Caco-2 (cell line): ENCODE data around the gene SLC16A2. TPM values are rescaled to one million over a fixed set of nuclear protein-coding genes. Genes with fewer than 3 reads are reported as not detected.

Experiments
- BruUV-seq: library from RNA; stranded (reverse); fragments of 400-500 nt; replicated peaks from 2 replicates; lab custom pipeline; 2021; lab: Mats Ljungman, UMichigan
- CTCF ChIA-PET: fragments of 300-600 bp; sonication (Branson Sonifier 250); formaldehyde crosslinking; loops from one replicate; lab custom pipeline; 2022; ENCODE audit warnings: antibody characterized with exemption; lab: Charles Lee
- POLR2A ChIA-PET: fragments of 300-600 bp; sonication (Branson Sonifier 250); formaldehyde crosslinking; loops from one replicate; lab custom pipeline; 2022; ENCODE audit warnings: antibody characterized with exemption; lab: Charles Lee
- DNase-seq, 2 experiments: peaks; one replicate each; pipeline versions ENCODE4 v3.0.0 to v3.0.0-alpha.2; 2020 to 2022
- H3K27me3 ChIP-seq: replicated peaks from 2 replicates; pipeline ENCODE4 v1.6.0; 2011; ENCODE audit warnings: low read length; ENCODE audit not compliant: control insufficient read depth, insufficient read depth
- H3K36me3 ChIP-seq: 2 replicates; pipeline ENCODE4 v1.5.1; 2011; ENCODE audit warnings: low read length; ENCODE audit not compliant: control insufficient read depth, insufficient read depth
- H3K4me1 ChIP-seq: fragments of 250-450 bp; sonication (Bioruptor Pico); 2 replicates; pipeline ENCODE4 v1.5.1; 2020; ENCODE audit warnings: mild to moderate bottlenecking
- H3K4me3 ChIP-seq: 2 replicates; pipeline ENCODE4 v1.5.1; 2011; ENCODE audit warnings: low read depth, mild to moderate bottlenecking, control low read depth, low read length
- H3K9me3 ChIP-seq: fragments of 250-450 bp; sonication (Bioruptor Pico); 2 replicates; pipeline ENCODE4 v1.5.1; 2020; ENCODE audit warnings: mild to moderate bottlenecking, moderate library complexity
- H3K27ac Mint-ChIP-seq: one replicate; pipeline ENCODE4 v1.8.0; 2022; ENCODE audit warnings: mixed read lengths; ENCODE audit not compliant: unreplicated experiment
- H3K27me3 Mint-ChIP-seq: one replicate; pipeline ENCODE4 v1.8.0; 2022; ENCODE audit warnings: mixed read lengths; ENCODE audit not compliant: insufficient read depth, unreplicated experiment
- H3K36me3 Mint-ChIP-seq: one replicate; pipeline ENCODE4 v1.8.0; 2022; ENCODE audit warnings: mild to moderate bottlenecking, mixed read lengths; ENCODE audit not compliant: insufficient read depth, unreplicated experiment
- H3K4me1 Mint-ChIP-seq: one replicate; pipeline ENCODE4 v1.8.0; 2022; ENCODE audit warnings: low read depth, mixed read lengths; ENCODE audit not compliant: unreplicated experiment
- H3K4me3 Mint-ChIP-seq: one replicate; pipeline ENCODE4 v1.8.0; 2022; ENCODE audit warnings: mild to moderate bottlenecking, moderate library complexity, mixed read lengths; ENCODE audit not compliant: unreplicated experiment
- H3K9me3 Mint-ChIP-seq: one replicate; pipeline ENCODE4 v1.8.0; 2022; ENCODE audit warnings: mixed read lengths; ENCODE audit not compliant: unreplicated experiment
- intact Hi-C: fragments of 100-400 bp; cut with micrococcal nuclease; formaldehyde crosslinking; loops from one replicate; pipeline ENCODE4 v1.10.0; 2022; ENCODE audit not compliant: unreplicated experiment
- total RNA-seq: library from RNA; stranded (reverse); gene quantifications from 2 replicates; pipeline ENCODE4 v1.2.3, GENCODE V29; 2022
- TF ChIP-seq, protein P1 (sequence below), 2 experiments: fragments of 200-600 bp in 1 of 2; IDR thresholded peaks; 1 replicate in 1 of 2; 2 replicates in 1 of 2; pipeline versions ENCODE4 v1.5.1 to v1.8.0; 2011 to 2022; ENCODE audit warnings: antibody characterized with exemption in 1 of 2, control low read depth in 1 of 2, inconsistent platforms in 1 of 2, low read depth in 1 of 2, low read length in 1 of 2, mild to moderate bottlenecking in 1 of 2, moderate library complexity in 1 of 2; ENCODE audit not compliant: insufficient read depth in 1 of 2, severe bottlenecking in 1 of 2, unreplicated experiment in 1 of 2

Gene SLC16A2
- total RNA-seq, 1 experiment from 2014 or later: 0.34 TPM

DNA sequence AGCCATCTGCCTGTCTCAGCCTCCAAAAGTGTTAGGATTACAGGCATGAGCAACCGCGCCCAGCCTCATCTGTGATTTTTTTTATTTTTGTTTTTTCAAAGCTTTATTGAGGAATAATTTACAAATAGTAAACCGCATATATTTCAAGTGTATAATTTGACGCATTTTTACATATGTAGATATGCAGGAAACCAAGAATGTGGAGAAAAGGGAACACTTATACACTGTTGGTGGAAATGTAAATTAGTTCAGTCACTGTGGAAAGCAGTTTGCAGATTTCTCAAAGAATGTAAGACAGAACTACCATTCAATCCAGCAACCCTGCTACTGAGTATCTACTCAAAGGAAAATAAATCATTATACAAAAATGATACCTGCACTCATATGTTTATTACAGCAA lies 85.9 kb downstream of the SLC16A2 start:
- no peaks in the 10 kb centered on the region for H3K36me3 Mint-ChIP-seq
- H3K9me3 Mint-ChIP-seq: no peaks in the 10 kb centered on the region
- POLR2A ChIA-PET: no interaction called here
- Histone ChIP-seq H3K9me3 (no peaks in the 10 kb centered on the region), H3K36me3 (no peaks in the 10 kb centered on the region), H3K4me1 (no peaks in the 10 kb centered on the region), H3K4me3 (no peak overlapping the region), H3K27me3 (no peaks in the 10 kb centered on the region)
- DNase-seq: no peak
- no peak overlapping the region for H3K27ac Mint-ChIP-seq
- intact Hi-C loops: no loop called here
- CTCF ChIA-PET: no interaction called here
- no peaks in the 10 kb centered on the region for H3K27me3 Mint-ChIP-seq
- TF ChIP-seq, protein P1, sequence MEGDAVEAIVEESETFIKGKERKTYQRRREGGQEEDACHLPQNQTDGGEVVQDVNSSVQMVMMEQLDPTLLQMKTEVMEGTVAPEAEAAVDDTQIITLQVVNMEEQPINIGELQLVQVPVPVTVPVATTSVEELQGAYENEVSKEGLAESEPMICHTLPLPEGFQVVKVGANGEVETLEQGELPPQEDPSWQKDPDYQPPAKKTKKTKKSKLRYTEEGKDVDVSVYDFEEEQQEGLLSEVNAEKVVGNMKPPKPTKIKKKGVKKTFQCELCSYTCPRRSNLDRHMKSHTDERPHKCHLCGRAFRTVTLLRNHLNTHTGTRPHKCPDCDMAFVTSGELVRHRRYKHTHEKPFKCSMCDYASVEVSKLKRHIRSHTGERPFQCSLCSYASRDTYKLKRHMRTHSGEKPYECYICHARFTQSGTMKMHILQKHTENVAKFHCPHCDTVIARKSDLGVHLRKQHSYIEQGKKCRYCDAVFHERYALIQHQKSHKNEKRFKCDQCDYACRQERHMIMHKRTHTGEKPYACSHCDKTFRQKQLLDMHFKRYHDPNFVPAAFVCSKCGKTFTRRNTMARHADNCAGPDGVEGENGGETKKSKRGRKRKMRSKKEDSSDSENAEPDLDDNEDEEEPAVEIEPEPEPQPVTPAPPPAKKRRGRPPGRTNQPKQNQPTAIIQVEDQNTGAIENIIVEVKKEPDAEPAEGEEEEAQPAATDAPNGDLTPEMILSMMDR (IDR thresholded peaks at IDR 0.05; ENCODE audit: insufficient read depth in 1 of 2, low read depth in 1 of 2, low read length in 1 of 2, severe bottlenecking in 1 of 2, unreplicated experiment in 1 of 2): no peak
- no TSS peak for BruUV-seq
- no peak overlapping the region for H3K4me3 Mint-ChIP-seq
- no peaks in the 10 kb centered on the region for H3K4me1 Mint-ChIP-seq

DNA sequence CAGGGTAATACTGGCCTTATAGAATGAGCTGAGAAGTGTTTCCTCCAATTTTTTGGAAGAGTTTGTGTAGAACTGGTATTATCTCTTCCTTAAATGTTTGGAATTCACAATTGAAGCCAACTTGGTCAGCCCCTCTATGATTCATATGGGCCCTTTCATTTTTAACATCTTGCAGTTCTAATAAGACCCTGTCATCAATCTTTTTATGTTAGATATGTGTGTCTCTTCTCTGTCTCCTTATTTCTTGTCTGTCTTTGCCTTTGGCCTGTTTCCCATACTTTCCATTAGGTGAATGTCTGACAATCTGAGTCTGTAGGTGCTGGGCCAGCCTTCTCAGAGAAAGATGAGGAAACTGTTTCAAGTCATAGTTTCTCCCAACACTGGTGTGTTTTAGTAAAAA lies 88.7 kb downstream of the SLC16A2 start:
- no peaks in the 10 kb centered on the region for H3K27me3 ChIP-seq
- Mint-ChIP-seq H3K36me3 (no peaks in the 10 kb centered on the region), H3K27me3 (no peaks in the 10 kb centered on the region), H3K9me3 (no peaks in the 10 kb centered on the region), H3K4me3 (no peak overlapping the region), H3K4me1 (no peaks in the 10 kb centered on the region), H3K27ac (no peak overlapping the region)
- intact Hi-C loops: no loop called here
- H3K4me3 ChIP-seq: no peak overlapping the region
- no peaks in the 10 kb centered on the region for H3K36me3 ChIP-seq
- TF ChIP-seq, protein P1 (IDR thresholded peaks at IDR 0.05; ENCODE audit: insufficient read depth in 1 of 2, low read depth in 1 of 2, low read length in 1 of 2, severe bottlenecking in 1 of 2, unreplicated experiment in 1 of 2): no peak
- DNase-seq: no peak
- CTCF ChIA-PET: no interaction called here
- BruUV-seq: no TSS peak
- no peaks in the 10 kb centered on the region for H3K4me1 ChIP-seq
- POLR2A ChIA-PET: no interaction called here
- no peaks in the 10 kb centered on the region for H3K9me3 ChIP-seq

DNA sequence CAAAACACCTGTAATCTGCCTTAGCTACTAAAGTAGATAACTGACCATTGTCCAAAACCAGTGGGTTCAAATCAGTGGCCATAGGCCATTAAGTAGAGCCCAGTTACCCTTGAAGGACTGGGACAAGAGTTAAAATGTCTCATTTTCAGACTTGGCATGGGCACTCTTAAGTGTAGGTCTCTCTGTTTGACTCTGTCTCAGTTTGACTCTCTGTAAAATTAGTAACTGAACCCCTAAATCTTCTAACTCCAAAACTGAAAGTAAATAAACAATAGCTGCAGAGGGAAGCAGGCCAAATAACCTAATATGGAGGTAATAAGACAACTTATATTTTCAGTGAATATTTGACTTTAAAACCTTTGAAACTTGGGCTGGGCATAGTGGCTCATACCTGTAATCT lies 89.1 kb downstream of the SLC16A2 start:
- Mint-ChIP-seq H3K36me3 (no peaks in the 10 kb centered on the region), H3K4me3 (no peak overlapping the region), H3K27ac (no peak overlapping the region), H3K4me1 (no peaks in the 10 kb centered on the region), H3K27me3 (no peaks in the 10 kb centered on the region), H3K9me3 (no peaks in the 10 kb centered on the region)
- no peaks in the 10 kb centered on the region for H3K4me1 ChIP-seq
- no peaks in the 10 kb centered on the region for H3K9me3 ChIP-seq
- H3K27me3 ChIP-seq: no peaks in the 10 kb centered on the region
- intact Hi-C loops: no loop called here
- no peak for DNase-seq
- BruUV-seq: no TSS peak
- CTCF ChIA-PET: no interaction called here
- POLR2A ChIA-PET: no interaction called here
- TF ChIP-seq, protein P1 (IDR thresholded peaks at IDR 0.05; ENCODE audit: insufficient read depth in 1 of 2, low read depth in 1 of 2, low read length in 1 of 2, severe bottlenecking in 1 of 2, unreplicated experiment in 1 of 2): no peak
- H3K36me3 ChIP-seq: no peaks in the 10 kb centered on the region
- H3K4me3 ChIP-seq: no peak overlapping the region
